Measurements from ENCODE around the gene KCNMA1. TPM values are rescaled to one million over a fixed set of nuclear protein-coding genes. Genes with fewer than 3 reads are reported as not detected.

The KCNMA1 gene
- total RNA-seq, 2 donors from 2014 or later = 23.2 to 44.5 TPM

GRCh38 chr10:77249901-77250459 is 387.6 kb downstream of the KCNMA1 start:
- Histone ChIP-seq H3K4me1 (no peaks in the 10 kb centered on the region), H3K27me3 (no peaks in the 10 kb centered on the region), H3K9me3 (no peaks in the 10 kb centered on the region), H3K27ac (no peak overlapping the region), H3K9ac (ENCODE audit: low read depth in 2 of 2, low read length in 2 of 2) (no peak overlapping the region), H3K36me3 (no peaks in the 10 kb centered on the region), H3K4me3 (no peak overlapping the region)
- TF ChIP-seq CTCF (IDR thresholded peaks at IDR 0.05) = no peak
- DNase-seq = no peak
- intact Hi-C loops (cut with DNase I) = no loop called here

- no peaks in the 10 kb centered on the region for H3K9me3 ChIP-seq
- no peak overlapping the region for H3K4me3 ChIP-seq
- no peak overlapping the region for H3K27ac ChIP-seq
- intact Hi-C loops (cut with DNase I) = no loop called here
- H3K27me3 ChIP-seq = no peaks in the 10 kb centered on the region
- H3K4me1 ChIP-seq = no peaks in the 10 kb centered on the region
- DNase-seq = no peak
- H3K36me3 ChIP-seq = no peaks in the 10 kb centered on the region
- H3K9ac ChIP-seq (ENCODE audit: low read depth in 2 of 2, low read length in 2 of 2) = no peak overlapping the region
- no peak for TF ChIP-seq CTCF (IDR thresholded peaks at IDR 0.05)
These were observed 389.4 kb downstream of the KCNMA1 start for GRCh38 chr10:77248104-77248790.

- Histone ChIP-seq H3K36me3 (no peaks in the 10 kb centered on the region), H3K27ac (no peak overlapping the region), H3K4me3 (no peak overlapping the region), H3K9ac (ENCODE audit: low read depth in 2 of 2, low read length in 2 of 2) (no peak overlapping the region), H3K9me3 (no peaks in the 10 kb centered on the region), H3K4me1 (no peaks in the 10 kb centered on the region), H3K27me3 (no peaks in the 10 kb centered on the region)
- DNase-seq = peak; percentile 37
- TF ChIP-seq CTCF (IDR thresholded peaks at IDR 0.05) = no peak
- intact Hi-C loops (cut with DNase I) = no loop called here
These were observed 390.3 kb downstream of the KCNMA1 start for GRCh38 chr10:77247031-77247990.

GRCh38 chr10:77245953-77246352 is 391.7 kb downstream of the KCNMA1 start:
- Histone ChIP-seq H3K27ac (peak overlapping the region; percentile 13), H3K4me3 (no peak overlapping the region), H3K9me3 (no peaks in the 10 kb centered on the region), H3K27me3 (no peaks in the 10 kb centered on the region), H3K36me3 (no peaks in the 10 kb centered on the region), H3K4me1 (no peaks in the 10 kb centered on the region), H3K9ac (ENCODE audit: low read depth in 2 of 2, low read length in 2 of 2) (no peak overlapping the region)
- TF ChIP-seq CTCF (IDR thresholded peaks at IDR 0.05) = no peak
- DNase-seq = no peak
- intact Hi-C loops (cut with DNase I) = no loop called here

GRCh38 chr10:77244746-77245145 is 392.9 kb downstream of the KCNMA1 start:
- no peak overlapping the region for H3K9ac ChIP-seq (ENCODE audit: low read depth in 2 of 2, low read length in 2 of 2)
- intact Hi-C loops (cut with DNase I) = no loop called here
- no peaks in the 10 kb centered on the region for H3K4me1 ChIP-seq
- no peak overlapping the region for H3K27ac ChIP-seq
- no peak for DNase-seq
- TF ChIP-seq CTCF (IDR thresholded peaks at IDR 0.05) = no peak
- no peaks in the 10 kb centered on the region for H3K9me3 ChIP-seq
- no peaks in the 10 kb centered on the region for H3K36me3 ChIP-seq
- no peak overlapping the region for H3K4me3 ChIP-seq
- H3K27me3 ChIP-seq = no peaks in the 10 kb centered on the region
